Aorta (tissue), 5 donors: ENCODE data around the gene EPB41L1. TPM values are rescaled to one million over a fixed set of nuclear protein-coding genes. Genes with fewer than 3 reads are reported as not detected.

Experiments used
- ATAC-seq: fragments of 200-7000 bp; cut with Tn5 transposase; one replicate; pipeline ENCODE4 v1.9.1; 2022; ENCODE audit warnings: moderate library complexity; ENCODE audit not compliant: low FRiP score
- DNase-seq, 2 donors: peaks; one replicate each; pipeline ENCODE4 v3.0.0-alpha.2; 2020
- H3K27ac ChIP-seq, 2 donors: one replicate each; pipeline ENCODE4 v1.5.1; 2013; ENCODE audit warnings: low read length in 2 of 2, mild to moderate bottlenecking in 2 of 2, moderate library complexity in 2 of 2, control low read depth in 1 of 2, inconsistent platforms in 1 of 2, low read depth in 1 of 2
- H3K27me3 ChIP-seq, 2 donors: one replicate each; pipeline ENCODE4 v1.6.1; 2013; ENCODE audit warnings: control low read depth in 1 of 2, low read length in 1 of 2, mild to moderate bottlenecking in 1 of 2, moderate library complexity in 1 of 2; ENCODE audit not compliant: insufficient read depth in 2 of 2, control insufficient read depth in 1 of 2
- H3K36me3 ChIP-seq, 2 donors: one replicate each; pipeline ENCODE4 v1.6.1; 2013; ENCODE audit warnings: control low read depth in 1 of 2, low read length in 1 of 2, mild to moderate bottlenecking in 1 of 2; ENCODE audit not compliant: insufficient read depth in 2 of 2, control insufficient read depth in 1 of 2
- H3K4me1 ChIP-seq, 2 donors: one replicate each; pipeline ENCODE4 v1.6.1; 2013; ENCODE audit warnings: low read length in 2 of 2, control low read depth in 1 of 2, mild to moderate bottlenecking in 1 of 2, moderate library complexity in 1 of 2; ENCODE audit not compliant: insufficient read depth in 2 of 2, control insufficient read depth in 1 of 2
- H3K4me3 ChIP-seq, 2 donors: one replicate each; pipeline ENCODE4 v1.5.1; 2013; ENCODE audit warnings: low read length in 2 of 2, control low read depth in 1 of 2, mild to moderate bottlenecking in 1 of 2
- H3K9me3 ChIP-seq: one replicate; pipeline ENCODE4 v1.6.1; 2013; ENCODE audit warnings: mild to moderate bottlenecking, low read length; ENCODE audit not compliant: control insufficient read depth
- WGBS, 2 donors: extraction: QIAGEN DNeasy Blood & Tissue Kit; methylation state at CpG; one replicate each; pipeline ENCODE4 v1.1.7; 2013; 5-methylcytosine and 5-hydroxymethylcytosine counted together
- intact Hi-C, 2 donors: fragments of 100-400 bp; cut with DNase I; formaldehyde crosslinking; loops; one replicate each; pipeline versions ENCODE4 v1.14.2 to v1.15.0; 2022
- polyA plus RNA-seq, 2 donors: library from polyadenylated mRNA; stranded (reverse); fragments of 200-250 nt; gene quantifications; one replicate each; pipeline ENCODE4 v1.2.3, GENCODE V29; 2013
- total RNA-seq, 2 donors: library from RNA; stranded (reverse); fragmentation: NEBNext Ultra II Directional; extraction: Animal tissue kit (Norgen Biotek cat#: 25700); gene quantifications; one replicate each; pipeline ENCODE4 v1.2.1, GENCODE V29; 2021
- donor health status: healthy with polysubstance abuse.
- donor health status: Bipolar disorder and iron deficiency.
- donor health status: DM: no; HTN: no; CAD: no.
- donor health status: DM: no; HTN: no; CAD: no.
- donor health status: DM: yes; HTN: yes; CAD: no.

The EPB41L1 gene
- total and polyA plus RNA-seq, 4 donors = 18.0 to 47.1 (median 32.7) TPM

DNA sequence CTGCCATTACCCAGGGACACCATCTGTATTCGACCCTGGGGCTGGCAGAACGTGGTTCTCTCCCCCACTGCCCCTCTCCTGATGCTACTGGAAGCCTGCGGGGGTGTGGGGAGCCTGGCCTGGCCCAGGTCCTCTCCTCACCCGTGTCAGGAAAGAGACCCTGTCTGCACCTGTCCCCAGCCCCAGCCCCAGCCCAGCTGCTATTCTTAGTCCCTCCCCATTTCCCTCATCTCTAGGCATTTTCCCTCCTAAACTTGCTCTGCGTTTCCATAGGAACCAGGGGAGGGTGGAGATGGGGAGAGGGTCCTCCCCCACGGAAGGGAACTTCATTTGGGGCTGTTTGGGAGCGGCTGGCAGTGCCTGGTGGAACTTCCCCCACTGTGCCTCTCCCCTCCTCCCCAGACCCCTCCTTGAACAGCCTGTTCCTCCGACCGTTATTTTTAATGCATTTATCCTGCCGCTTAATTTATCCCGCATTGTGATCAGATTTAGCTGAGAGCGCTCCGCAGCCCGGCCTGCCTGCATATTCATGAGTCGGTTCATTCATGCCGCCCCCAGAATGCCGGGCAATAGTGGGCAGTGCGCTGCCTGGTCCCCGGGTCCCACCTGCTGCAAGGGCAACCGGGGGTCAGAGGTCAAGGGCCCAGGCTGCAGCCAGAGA, 119.8 kb downstream of the EPB41L1 start:
- intact Hi-C loops = loop anchor here in 1 of 2 donors (5.0 kb wide), 1 partner anchor 163 kb away; no protein-coding TSS in a partner anchor
- H3K9me3 ChIP-seq = no peaks in the 10 kb centered on the region
- DNase-seq (peak in 1 of 2 donors; percentile 43), ATAC-seq (no peak)
- H3K4me1 ChIP-seq = no peaks in the 10 kb centered on the region
- H3K27ac ChIP-seq = no peak overlapping the region
- no peak overlapping the region for H3K4me3 ChIP-seq
- 35 to 38% methylated on average over 20 of the region's 20 CpGs for WGBS, 2 donors
- no peaks in the 10 kb centered on the region for H3K27me3 ChIP-seq
- no peaks in the 10 kb centered on the region for H3K36me3 ChIP-seq

DNA sequence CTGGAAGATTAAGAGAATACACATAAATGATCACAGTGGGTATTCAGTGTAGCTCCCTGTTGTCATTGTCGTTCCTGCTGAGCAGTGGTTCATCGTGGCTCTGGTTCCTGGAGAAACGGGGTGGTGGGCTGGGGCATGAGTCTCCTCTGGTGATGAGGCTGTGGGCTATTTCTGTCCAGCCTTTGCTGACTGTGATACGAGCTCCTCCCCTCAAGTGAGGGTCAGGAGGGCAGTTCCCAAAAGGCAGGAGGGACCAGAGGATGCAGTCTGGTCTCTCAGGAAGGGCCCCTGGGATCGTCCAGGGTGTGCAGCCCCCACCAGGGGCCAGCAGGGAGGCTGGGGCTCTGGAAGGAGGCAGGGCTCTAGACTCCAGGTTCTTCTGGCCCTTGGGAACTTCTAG, 120.5 kb downstream of the EPB41L1 start:
- Histone ChIP-seq H3K4me1 (no peaks in the 10 kb centered on the region), H3K27ac (no peak overlapping the region), H3K4me3 (no peak overlapping the region), H3K9me3 (no peaks in the 10 kb centered on the region), H3K27me3 (no peaks in the 10 kb centered on the region), H3K36me3 (no peaks in the 10 kb centered on the region)
- DNase-seq (peak in 1 of 2 donors; percentile 27), ATAC-seq (no peak)
- WGBS, 2 donors = 57 to 67% methylated on average over 5 of the region's 5 CpGs
- intact Hi-C loops = no loop called here

DNA sequence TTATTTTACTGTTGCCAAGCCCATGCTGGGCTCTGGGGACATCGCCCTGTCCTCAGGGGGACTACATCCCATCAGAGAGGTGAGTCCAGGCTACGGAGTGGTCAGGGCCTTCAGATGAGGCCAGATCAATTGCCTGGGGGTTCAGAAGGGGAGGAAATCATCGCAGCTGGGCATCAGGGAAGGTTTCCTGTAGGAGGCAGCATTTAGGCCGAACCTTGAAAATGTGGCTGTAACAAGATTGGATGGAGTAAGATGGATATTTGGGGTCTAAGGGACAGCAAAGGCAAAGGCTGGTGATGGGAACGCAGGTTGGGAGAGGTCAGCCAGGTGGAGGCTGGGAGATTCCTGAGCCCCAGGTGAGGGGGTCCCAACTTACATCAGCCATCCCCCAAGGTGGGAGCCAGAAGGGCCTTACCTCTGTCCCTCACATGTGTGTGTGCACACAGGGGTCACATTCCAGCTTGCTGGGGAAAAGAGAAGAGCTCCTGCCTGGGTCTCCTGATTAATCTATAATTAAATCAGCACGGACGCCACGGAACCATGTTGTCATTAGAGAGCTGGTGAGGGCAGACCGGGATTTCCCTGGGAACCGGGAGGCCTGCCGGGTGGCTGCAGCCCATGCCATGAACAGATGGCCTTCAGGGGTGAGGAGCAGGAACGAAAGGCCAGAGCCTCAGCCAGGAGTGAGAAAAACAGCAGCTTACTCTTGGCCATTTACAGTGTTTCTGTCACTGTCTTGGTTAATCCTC, 121.1 kb downstream of the EPB41L1 start:
- WGBS, 2 donors = 66 to 72% methylated on average over 12 of the region's 12 CpGs
- peak in 1 of 2 donors; percentile 62 for DNase-seq
- H3K9me3 ChIP-seq = no peaks in the 10 kb centered on the region
- no peak for ATAC-seq
- H3K4me3 ChIP-seq = no peak overlapping the region
- no peaks in the 10 kb centered on the region for H3K4me1 ChIP-seq
- H3K27me3 ChIP-seq = no peaks in the 10 kb centered on the region
- H3K36me3 ChIP-seq = no peaks in the 10 kb centered on the region
- intact Hi-C loops = no loop called here
- no peak overlapping the region for H3K27ac ChIP-seq

DNA sequence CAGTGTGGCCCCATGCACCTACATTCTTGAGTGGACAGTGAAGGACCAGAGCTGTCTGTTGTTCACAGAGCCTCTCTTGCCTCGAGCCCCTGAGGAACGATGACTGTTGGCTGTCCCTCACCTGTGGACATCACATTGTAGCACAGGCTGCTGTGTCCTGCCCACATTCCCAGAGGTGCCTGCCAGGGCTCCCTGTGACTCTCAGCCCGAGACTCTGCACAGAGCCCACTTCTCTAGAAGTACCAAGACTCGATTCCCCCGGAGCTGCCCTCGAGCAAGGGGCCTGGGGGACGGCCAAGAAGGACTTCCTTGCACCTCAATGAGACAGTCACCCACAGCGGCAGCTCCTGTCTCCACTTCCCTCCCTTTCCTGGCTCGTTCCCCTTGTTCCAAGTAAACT, 123.0 kb downstream of the EPB41L1 start:
- no peaks in the 10 kb centered on the region for H3K36me3 ChIP-seq
- no peak overlapping the region for H3K4me3 ChIP-seq
- H3K27me3 ChIP-seq = no peaks in the 10 kb centered on the region
- ATAC-seq (no peak), DNase-seq (peak in 1 of 2 donors; percentile 45)
- H3K27ac ChIP-seq = no peak overlapping the region
- intact Hi-C loops = no loop called here
- no peaks in the 10 kb centered on the region for H3K4me1 ChIP-seq
- 60 to 64% methylated on average over 9 of the region's 9 CpGs for WGBS, 2 donors
- no peaks in the 10 kb centered on the region for H3K9me3 ChIP-seq

DNA sequence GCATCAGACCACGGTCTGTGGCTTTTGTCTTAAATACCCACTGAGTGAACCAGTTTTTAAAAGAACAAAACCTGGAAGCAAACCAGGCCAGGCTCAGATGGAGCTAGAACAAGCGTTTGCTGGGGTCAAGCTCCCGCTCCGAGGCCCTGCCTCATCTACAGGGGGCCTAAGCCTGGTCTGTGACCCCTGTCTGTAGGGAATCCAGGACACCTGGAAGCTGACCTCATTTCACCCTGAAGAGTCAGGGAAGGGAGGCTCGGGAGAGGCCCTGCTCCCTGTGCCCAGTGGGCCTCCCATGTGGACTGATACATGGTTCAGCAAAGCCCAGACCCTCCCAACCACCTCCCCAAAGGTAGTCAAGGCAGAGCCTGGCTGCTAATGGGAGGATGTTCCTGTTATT, 124.8 kb downstream of the EPB41L1 start:
- Histone ChIP-seq H3K27ac (no peak overlapping the region), H3K4me1 (no peaks in the 10 kb centered on the region), H3K9me3 (no peaks in the 10 kb centered on the region), H3K36me3 (no peaks in the 10 kb centered on the region), H3K27me3 (no peaks in the 10 kb centered on the region), H3K4me3 (no peak overlapping the region)
- ATAC-seq = no peak
- WGBS, 2 donors = 53 to 68% methylated on average over 5 of the region's 5 CpGs
- intact Hi-C loops = no loop called here
- DNase-seq = peak in 1 of 2 donors; percentile 23

DNA sequence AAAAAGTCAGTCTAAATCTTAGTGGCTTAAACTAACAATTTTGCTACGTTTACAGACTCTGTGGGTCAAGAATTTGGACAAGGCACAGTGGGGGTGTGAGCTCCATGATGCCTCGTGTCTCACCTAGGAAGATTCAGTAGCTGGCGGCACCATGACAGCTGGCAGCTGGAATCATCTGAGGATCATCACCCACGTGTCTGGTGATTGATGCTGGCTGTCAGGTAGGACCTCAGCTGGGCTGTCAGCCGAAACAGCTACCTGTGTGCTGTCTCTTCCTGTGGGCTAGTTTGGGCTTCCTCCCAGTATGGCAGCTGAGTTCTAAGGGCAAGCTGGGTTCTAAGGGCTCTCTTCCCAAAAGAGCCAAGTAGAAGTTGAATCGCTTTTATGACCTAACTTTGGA, 125.2 kb downstream of the EPB41L1 start:
- Histone ChIP-seq H3K36me3 (no peaks in the 10 kb centered on the region), H3K9me3 (no peaks in the 10 kb centered on the region), H3K4me1 (no peaks in the 10 kb centered on the region), H3K4me3 (no peak overlapping the region), H3K27ac (no peak overlapping the region), H3K27me3 (no peaks in the 10 kb centered on the region)
- peak in 1 of 2 donors; percentile 14 for DNase-seq
- ATAC-seq = no peak
- intact Hi-C loops = no loop called here
- 69 to 78% methylated on average over 6 of the region's 6 CpGs for WGBS, 2 donors

DNA sequence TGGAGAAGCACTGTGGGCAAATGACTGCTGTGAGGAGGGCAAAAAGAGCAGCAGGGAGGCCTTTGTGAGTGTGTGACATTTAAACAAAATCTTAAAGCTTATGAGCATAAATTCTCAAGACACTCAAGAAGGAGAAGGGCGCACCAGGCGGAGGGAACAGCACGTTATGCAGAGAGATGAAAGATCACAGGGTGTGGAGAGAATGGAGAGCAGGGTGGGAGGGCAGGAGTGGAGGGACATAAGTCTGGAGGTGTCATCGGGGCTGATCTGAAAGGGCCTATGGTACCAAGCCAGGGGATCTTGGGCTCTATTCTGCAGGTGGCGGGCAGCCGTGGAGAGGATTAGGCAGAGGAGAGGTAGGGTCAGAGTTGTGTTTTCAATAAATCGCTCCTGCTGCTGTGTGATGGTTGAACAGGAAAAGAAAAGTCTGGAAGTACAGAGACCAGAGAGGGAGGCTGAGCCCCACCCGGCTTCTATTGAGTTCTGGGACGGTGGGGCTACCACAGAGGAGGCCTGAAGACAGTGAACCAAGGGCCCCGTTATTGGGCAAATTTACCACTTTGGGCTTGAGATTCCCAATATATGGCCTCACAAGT, 127.3 kb downstream of the EPB41L1 start:
- 79 to 80% methylated on average over 10 of the region's 10 CpGs for WGBS, 2 donors

More for the DNA sequence above, 127.3 kb downstream of the EPB41L1 start:
- no peaks in the 10 kb centered on the region for H3K4me1 ChIP-seq
- intact Hi-C loops = no loop called here
- no peaks in the 10 kb centered on the region for H3K27me3 ChIP-seq
- no peaks in the 10 kb centered on the region for H3K9me3 ChIP-seq
- H3K27ac ChIP-seq = no peak overlapping the region
- H3K36me3 ChIP-seq = no peaks in the 10 kb centered on the region
- no peak for ATAC-seq
- DNase-seq = peak in 1 of 2 donors; percentile 45
- H3K4me3 ChIP-seq = no peak overlapping the region
